ENCODE measurements around the gene RPL26.
"Not testable (repeated sequence)": the region's sequence is repeated elsewhere in the genome, so short reads cannot be mapped to it uniquely, and the experiment has no call there.

The RPL26 gene

GRCh38 chr17:8357910-8358309, 25.1 kb downstream of the RPL26 start:
- TF ChIP-seq CTCF (IDR thresholded peaks at IDR 0.05; ENCODE audit: low read depth, low read length, missing control alignments): no peak
- DNase-seq (ENCODE audit: extremely low read depth, low read depth): no peak
- no peak overlapping the region for H3K4me3 ChIP-seq (replicated peaks; ENCODE audit: low read depth, low read length)

GRCh38 chr17:8354236-8354635, 28.8 kb downstream of the RPL26 start:
- no peak for TF ChIP-seq CTCF (IDR thresholded peaks at IDR 0.05; ENCODE audit: low read depth, low read length, missing control alignments)
- no peak overlapping the region for H3K4me3 ChIP-seq (replicated peaks; ENCODE audit: low read depth, low read length)
- DNase-seq (ENCODE audit: extremely low read depth, low read depth): no peak

GRCh38 chr17:8353736-8354135, 29.3 kb downstream of the RPL26 start:
- DNase-seq (ENCODE audit: extremely low read depth, low read depth): no peak
- TF ChIP-seq CTCF (IDR thresholded peaks at IDR 0.05; ENCODE audit: low read depth, low read length, missing control alignments): no peak
- no peak overlapping the region for H3K4me3 ChIP-seq (replicated peaks; ENCODE audit: low read depth, low read length)

GRCh38 chr17:8350339-8350738, 32.7 kb downstream of the RPL26 start:
- TF ChIP-seq CTCF (IDR thresholded peaks at IDR 0.05; ENCODE audit: low read depth, low read length, missing control alignments): no peak
- no peak overlapping the region for H3K4me3 ChIP-seq (replicated peaks; ENCODE audit: low read depth, low read length)
- no peak for DNase-seq (ENCODE audit: extremely low read depth, low read depth)

- not testable (repeated sequence) for DNase-seq (ENCODE audit: extremely low read depth, low read depth)
Observed at GRCh38 chr17:8347001-8347400, 36.0 kb downstream of the RPL26 start.

GRCh38 chr17:8345951-8346665, 36.9 kb downstream of the RPL26 start:
- DNase-seq (ENCODE audit: extremely low read depth, low read depth): no peak
- H3K4me3 ChIP-seq (replicated peaks; ENCODE audit: low read depth, low read length): no peak overlapping the region
- TF ChIP-seq CTCF (IDR thresholded peaks at IDR 0.05; ENCODE audit: low read depth, low read length, missing control alignments): no peak

More at GRCh38 chr17:8347001-8347400, 36.0 kb downstream of the RPL26 start:
- not testable (repeated sequence) for H3K4me3 ChIP-seq (replicated peaks; ENCODE audit: low read depth, low read length)

GRCh38 chr17:8345052-8345690, 37.8 kb downstream of the RPL26 start:
- TF ChIP-seq CTCF (IDR thresholded peaks at IDR 0.05; ENCODE audit: low read depth, low read length, missing control alignments): no peak
- DNase-seq (ENCODE audit: extremely low read depth, low read depth): no peak
- H3K4me3 ChIP-seq (replicated peaks; ENCODE audit: low read depth, low read length): no peak overlapping the region

Data from HFF-Myc (cell line).